GM12875 (cell line): ENCODE results near the gene AHCYL2.

ENCODE experiments used
- H3K4me3 ChIP-seq: one replicate; pipeline ENCODE4 v1.5.1; 2011; ENCODE audit warnings: low read depth, low read length, control low read depth
- TF ChIP-seq, protein P1 (sequence below): IDR thresholded peaks from 2 replicates; pipeline ENCODE4 v1.5.1; 2011; ENCODE audit warnings: low read depth, mild to moderate bottlenecking, control low read depth, inconsistent platforms, low read length, moderate library complexity, borderline replicate concordance; ENCODE audit not compliant: insufficient read depth

The AHCYL2 gene

DNA sequence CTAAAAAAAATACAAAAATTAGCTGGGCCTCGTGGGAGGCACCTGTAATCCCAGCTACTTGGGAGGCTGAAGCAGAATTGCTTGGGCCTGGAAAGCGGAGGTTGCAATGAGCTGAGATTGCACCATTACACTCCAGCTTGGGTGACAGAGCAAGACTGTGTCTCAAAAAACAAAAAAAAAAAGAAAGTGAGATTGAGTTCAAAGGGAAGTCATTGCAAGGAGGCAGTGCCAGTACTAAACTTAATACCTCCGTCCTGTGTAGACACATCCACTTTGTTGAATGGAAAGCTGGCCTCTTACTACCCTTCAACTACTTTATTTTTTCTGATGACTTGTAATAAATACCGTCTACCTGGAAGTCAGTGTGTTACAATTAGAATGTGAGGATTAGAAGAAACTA, 31.0 kb downstream of the AHCYL2 start:
- TF ChIP-seq, protein P1, sequence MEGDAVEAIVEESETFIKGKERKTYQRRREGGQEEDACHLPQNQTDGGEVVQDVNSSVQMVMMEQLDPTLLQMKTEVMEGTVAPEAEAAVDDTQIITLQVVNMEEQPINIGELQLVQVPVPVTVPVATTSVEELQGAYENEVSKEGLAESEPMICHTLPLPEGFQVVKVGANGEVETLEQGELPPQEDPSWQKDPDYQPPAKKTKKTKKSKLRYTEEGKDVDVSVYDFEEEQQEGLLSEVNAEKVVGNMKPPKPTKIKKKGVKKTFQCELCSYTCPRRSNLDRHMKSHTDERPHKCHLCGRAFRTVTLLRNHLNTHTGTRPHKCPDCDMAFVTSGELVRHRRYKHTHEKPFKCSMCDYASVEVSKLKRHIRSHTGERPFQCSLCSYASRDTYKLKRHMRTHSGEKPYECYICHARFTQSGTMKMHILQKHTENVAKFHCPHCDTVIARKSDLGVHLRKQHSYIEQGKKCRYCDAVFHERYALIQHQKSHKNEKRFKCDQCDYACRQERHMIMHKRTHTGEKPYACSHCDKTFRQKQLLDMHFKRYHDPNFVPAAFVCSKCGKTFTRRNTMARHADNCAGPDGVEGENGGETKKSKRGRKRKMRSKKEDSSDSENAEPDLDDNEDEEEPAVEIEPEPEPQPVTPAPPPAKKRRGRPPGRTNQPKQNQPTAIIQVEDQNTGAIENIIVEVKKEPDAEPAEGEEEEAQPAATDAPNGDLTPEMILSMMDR: no peak
- H3K4me3 ChIP-seq: no peak overlapping the region

- TF ChIP-seq, protein P1: no peak
- no peak overlapping the region for H3K4me3 ChIP-seq
Observed at GRCh38 chr7:129256221-129256620, 31.4 kb downstream of the AHCYL2 start.

- TF ChIP-seq, protein P1: no peak
- H3K4me3 ChIP-seq: no peak overlapping the region
Observed at GRCh38 chr7:129257168-129257567, 32.3 kb downstream of the AHCYL2 start.

GRCh38 chr7:129258649-129259389, 34.0 kb downstream of the AHCYL2 start:
- H3K4me3 ChIP-seq: no peak overlapping the region

DNA sequence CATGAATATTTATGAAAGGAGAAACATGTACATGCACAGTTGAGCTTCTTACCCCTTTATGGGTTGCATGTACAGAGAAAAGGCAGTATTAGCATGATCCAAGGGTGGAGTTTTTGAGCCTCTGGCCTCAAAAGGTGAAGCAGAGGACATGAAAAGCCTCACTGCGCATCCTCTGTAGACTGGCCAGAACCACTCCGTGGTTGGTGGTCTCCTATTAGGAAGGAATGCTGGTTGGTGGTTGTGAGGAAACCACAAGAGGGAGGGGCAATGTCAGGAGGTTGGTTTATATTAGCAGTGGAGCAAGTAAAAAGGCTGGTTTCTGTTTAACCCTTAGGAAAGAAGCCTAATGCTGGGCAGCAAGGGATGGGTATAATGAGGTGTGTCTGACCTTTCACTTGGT, 37.5 kb downstream of the AHCYL2 start:
- TF ChIP-seq, protein P1: no peak
- H3K4me3 ChIP-seq: no peak overlapping the region

More at GRCh38 chr7:129258649-129259389, 34.0 kb downstream of the AHCYL2 start:
- TF ChIP-seq, protein P1: no peak

DNA sequence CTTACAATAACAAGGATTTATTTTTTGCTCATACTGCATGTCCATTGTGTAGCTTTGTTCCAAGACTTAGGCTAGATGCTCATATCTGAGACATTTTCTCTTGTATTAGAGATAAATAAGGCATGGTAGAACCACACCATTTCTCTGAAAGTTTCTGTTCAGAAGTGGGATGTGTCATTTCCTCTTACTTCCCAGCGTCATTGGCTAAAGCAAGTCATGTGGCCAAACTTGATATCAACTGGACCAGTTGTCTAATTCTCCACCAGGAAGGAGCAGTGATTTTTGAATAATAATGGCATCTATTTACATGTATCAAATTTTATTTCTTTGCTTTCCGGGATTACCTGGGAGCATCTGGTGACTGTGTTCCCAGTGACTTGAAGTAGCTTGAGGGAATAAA, 38.3 kb downstream of the AHCYL2 start:
- TF ChIP-seq, protein P1: no peak
- H3K4me3 ChIP-seq: no peak overlapping the region

DNA sequence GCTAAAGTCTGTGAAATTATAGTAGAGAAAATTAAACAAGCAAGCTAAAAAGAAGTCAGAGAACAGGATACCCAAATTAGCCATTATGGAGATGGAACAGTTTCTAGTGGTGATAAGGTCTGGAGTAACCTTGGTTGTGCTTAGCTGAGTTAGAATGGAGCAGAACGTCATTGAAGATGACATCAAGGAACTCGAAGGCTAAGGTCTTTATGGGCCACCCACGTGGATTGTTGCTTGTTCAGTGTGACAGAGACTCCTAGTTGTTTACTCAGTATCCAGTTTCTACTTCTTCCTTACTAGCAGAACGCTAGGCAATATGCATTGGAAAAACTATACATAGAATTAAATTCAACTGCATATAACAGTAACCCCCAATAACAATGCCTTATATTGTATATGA, 39.7 kb downstream of the AHCYL2 start:
- TF ChIP-seq, protein P1: no peak

More for the DNA sequence above, 39.7 kb downstream of the AHCYL2 start:
- no peak overlapping the region for H3K4me3 ChIP-seq
